Naive B cell (primary cell): ENCODE data around the gene GJE1. TPM values are rescaled to one million over a fixed set of nuclear protein-coding genes. Genes with fewer than 3 reads are reported as not detected.
"Not testable (repeated sequence)": the region's sequence is repeated elsewhere in the genome, so short reads cannot be mapped to it uniquely, and the experiment has no call there.

Source experiments
- ATAC-seq, 2 donors: fragments of 150-1000 bp; cut with Tn5 transposase; 2 replicates each; pipeline ENCODE4 v1.10.0; 2021; ENCODE audit warnings: low read depth in 2 of 2, mild to moderate bottlenecking in 2 of 2, moderate library complexity in 2 of 2
- DNase-seq: peaks from one replicate; pipeline ENCODE4 v3.0.0; 2022
- H3K27ac Mint-ChIP-seq, 6 donors: one replicate each; pipeline ENCODE4 v1.8.0; 2020 to 2022; ENCODE audit warnings: mild to moderate bottlenecking in 6 of 6, mixed read lengths in 6 of 6, moderate library complexity in 5 of 6, inconsistent platforms in 2 of 6
- H3K27me3 Mint-ChIP-seq, 3 donors: one replicate each; pipeline ENCODE4 v1.8.0; 2021 to 2022; ENCODE audit warnings: mixed read lengths in 3 of 3, mild to moderate bottlenecking in 1 of 3
- H3K36me3 Mint-ChIP-seq, 2 donors: one replicate each; pipeline ENCODE4 v1.8.0; 2020 to 2022; ENCODE audit warnings: mixed read lengths in 2 of 2, inconsistent platforms in 1 of 2, mild to moderate bottlenecking in 1 of 2
- H3K4me1 Mint-ChIP-seq, 3 donors: one replicate each; pipeline ENCODE4 v1.8.0; 2020 to 2022; ENCODE audit warnings: mixed read lengths in 3 of 3, inconsistent platforms in 1 of 3, mild to moderate bottlenecking in 1 of 3, moderate library complexity in 1 of 3
- H3K4me3 Mint-ChIP-seq, 8 donors: one replicate each; pipeline ENCODE4 v1.8.0; 2020 to 2022; ENCODE audit warnings: mild to moderate bottlenecking in 8 of 8, mixed read lengths in 8 of 8, moderate library complexity in 8 of 8, inconsistent platforms in 2 of 8
- H3K9me3 Mint-ChIP-seq, 7 donors: one replicate each; pipeline ENCODE4 v1.8.0; 2020 to 2022; ENCODE audit warnings: mixed read lengths in 7 of 7, mild to moderate bottlenecking in 5 of 7, inconsistent platforms in 2 of 7, moderate library complexity in 1 of 7
- polyA plus RNA-seq, 6 donors: library from polyadenylated mRNA; unstranded; fragments of 300-500 nt; fragmentation: Illumina TruSeq; gene quantifications; one replicate each; pipeline ENCODE4 v1.2.3, GENCODE V29; 2021; ENCODE audit warnings: low read depth in 6 of 6

The GJE1 gene
- polyA plus RNA-seq, 6 donors from 2014 or later = not detected

DNA sequence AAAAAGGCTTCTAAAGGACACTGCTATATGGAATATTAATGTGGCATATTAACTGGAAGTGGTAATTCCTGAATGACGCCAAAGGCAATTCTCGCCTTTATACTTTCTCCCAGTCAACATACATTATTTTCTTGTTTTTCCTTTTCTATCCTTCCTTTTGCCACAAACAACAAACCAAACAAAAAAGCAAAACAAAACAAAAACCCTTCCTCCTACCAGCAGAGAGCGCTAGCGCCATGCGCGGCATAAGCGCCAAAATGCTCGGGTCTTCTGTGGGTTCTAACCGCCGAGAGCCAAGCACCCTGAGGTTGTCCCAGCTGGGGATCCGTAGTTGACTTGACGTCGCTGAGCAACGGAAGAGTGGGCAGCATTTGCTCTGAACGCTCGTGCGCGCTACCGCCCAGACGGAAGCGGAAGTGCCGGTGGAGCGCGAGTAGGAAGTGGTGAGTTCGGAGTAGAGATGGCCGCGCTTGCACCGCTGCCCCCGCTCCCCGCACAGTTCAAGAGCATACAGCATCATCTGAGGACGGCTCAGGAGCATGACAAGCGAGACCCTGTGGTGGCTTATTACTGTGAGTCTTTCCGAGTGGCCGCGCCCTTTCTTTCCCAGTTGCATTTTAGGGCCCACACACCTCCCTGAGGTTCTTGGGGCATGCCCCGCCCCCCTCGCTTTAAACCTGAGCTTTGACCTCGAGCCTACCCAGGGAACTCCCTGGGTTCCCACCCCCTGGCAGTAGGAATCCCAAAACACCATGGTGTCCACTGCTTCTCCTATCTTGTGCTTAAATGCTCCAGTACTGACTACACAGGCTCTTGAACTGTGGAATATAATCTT, 14.3 kb downstream of the GJE1 start, which contains the start of the genes NMBR and VTA1:
TSS of gene NMBR (minus strand) at position 295 of the 835 bp plus-strand sequence. CDS start 58,464 bp downstream, outside the sequence.
TSS of gene VTA1 (plus strand) at position 436 of the 835 bp plus-strand sequence. CDS start at position 461, 25 bp downstream.
- no peaks in the 10 kb centered on the region for H3K9me3 Mint-ChIP-seq
- H3K36me3 Mint-ChIP-seq = peaks cover 10 to 23% of the 10 kb centered on the region in 2 donors
- peak; percentile 96 to 97 for ATAC-seq
- H3K27me3 Mint-ChIP-seq = peaks cover 0 to 3% (median 0%) of the 10 kb centered on the region in 3 donors
- peak within 1 kb of the TSS; percentile 91 to 98 (median 96) for H3K4me3 Mint-ChIP-seq
- peaks cover 43 to 59% (median 48%) of the 10 kb centered on the region in 3 donors for H3K4me1 Mint-ChIP-seq
- peak; percentile 97 for DNase-seq
- H3K27ac Mint-ChIP-seq = peak within 1 kb of the TSS; percentile 89 to 96 (median 96)

DNA sequence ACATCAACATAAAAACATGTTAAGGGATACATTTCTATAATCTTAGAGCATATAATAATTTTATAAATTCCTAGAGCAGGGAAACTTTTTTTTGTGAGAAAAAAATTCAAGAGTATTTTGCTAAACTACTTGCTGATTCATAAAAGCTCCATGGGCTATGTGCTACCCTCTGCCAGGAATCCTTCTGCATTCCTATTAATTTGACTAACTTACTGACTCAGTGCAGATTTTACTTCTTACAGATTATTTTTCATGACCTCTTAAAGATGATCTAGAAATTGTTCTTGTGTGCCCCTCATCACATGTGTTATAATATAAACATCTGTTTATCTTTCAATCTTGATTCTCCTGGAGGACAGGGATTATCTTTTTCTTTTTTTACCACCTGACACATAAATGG, 20.0 kb downstream of the GJE1 start:
- H3K4me1 Mint-ChIP-seq = peaks cover 35 to 64% (median 54%) of the 10 kb centered on the region in 3 donors
- peaks cover 14 to 18% of the 10 kb centered on the region in 2 donors for H3K36me3 Mint-ChIP-seq
- no peak for DNase-seq
- H3K4me3 Mint-ChIP-seq = no peak overlapping the region
- H3K27ac Mint-ChIP-seq = no peak overlapping the region
- H3K27me3 Mint-ChIP-seq = no peaks in the 10 kb centered on the region
- H3K9me3 Mint-ChIP-seq = no peaks in the 10 kb centered on the region
- ATAC-seq = no peak

DNA sequence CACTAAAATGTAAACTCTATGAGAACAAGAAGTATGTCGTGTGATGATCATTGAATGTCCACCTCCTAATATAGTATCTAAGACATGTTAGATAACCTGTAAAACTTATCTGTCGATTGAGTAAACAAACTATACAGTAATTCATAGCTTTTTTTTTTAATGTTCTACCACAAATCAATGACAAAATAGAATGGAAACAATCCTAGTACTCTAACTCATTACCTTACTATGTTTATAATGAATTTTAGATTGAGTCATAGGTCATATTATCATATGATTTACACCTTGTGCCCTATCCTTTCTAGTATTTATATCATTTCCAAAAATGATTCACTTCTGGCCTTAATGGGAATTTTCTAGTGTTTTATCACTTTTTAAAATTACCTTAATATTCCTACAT, 20.5 kb downstream of the GJE1 start:
- Mint-ChIP-seq H3K36me3 (peaks cover 14 to 18% of the 10 kb centered on the region in 2 donors), H3K9me3 (no peaks in the 10 kb centered on the region), H3K27ac (peak overlapping the region in 1 of 6 donors; percentile 24), H3K4me3 (no peak overlapping the region), H3K4me1 (peaks cover 30 to 59% (median 51%) of the 10 kb centered on the region in 3 donors), H3K27me3 (no peaks in the 10 kb centered on the region)
- DNase-seq (no peak), ATAC-seq (no peak)

DNA sequence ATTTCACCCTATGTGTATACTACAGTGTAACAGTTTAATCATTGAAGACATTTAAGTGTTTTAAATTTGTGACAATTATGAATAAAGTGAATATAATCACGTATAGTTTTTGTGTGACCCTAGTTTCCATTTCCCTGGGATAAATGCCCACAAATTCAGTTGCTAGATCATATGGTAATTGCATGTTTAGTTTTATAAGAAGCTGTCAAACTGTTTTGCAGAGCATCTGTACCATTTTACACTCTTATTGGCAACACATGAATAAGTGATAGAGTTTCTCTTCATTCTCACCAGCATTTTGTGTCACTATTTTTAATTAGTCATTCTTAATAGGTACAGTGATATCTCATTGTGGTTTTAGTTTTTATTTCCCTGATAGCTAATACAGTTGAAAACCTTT, 21.6 kb downstream of the GJE1 start:
- Mint-ChIP-seq H3K27ac (no peak overlapping the region), H3K4me3 (no peak overlapping the region), H3K4me1 (peaks cover 29 to 48% (median 46%) of the 10 kb centered on the region in 3 donors)

DNA sequence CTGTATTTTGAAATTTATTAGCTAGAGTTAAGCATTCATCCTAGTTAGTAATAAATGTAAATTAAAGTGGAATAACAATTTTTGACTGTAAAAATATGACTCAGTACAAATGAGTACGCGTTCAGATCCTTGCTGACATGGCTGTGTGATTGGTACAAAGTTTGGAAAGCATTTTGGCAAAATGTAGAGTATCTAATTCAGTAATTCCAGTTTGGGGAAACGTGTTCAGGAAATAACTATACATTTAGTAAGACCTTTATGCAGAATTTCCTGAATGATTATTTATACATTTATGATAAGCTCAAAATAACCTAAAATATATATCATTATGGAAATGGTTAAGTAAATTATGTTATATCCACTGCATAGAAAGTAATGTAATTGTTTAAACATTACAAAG, 22.4 kb downstream of the GJE1 start:
- peaks cover 27 to 47% (median 45%) of the 10 kb centered on the region in 3 donors for H3K4me1 Mint-ChIP-seq
- no peaks in the 10 kb centered on the region for H3K9me3 Mint-ChIP-seq
- H3K4me3 Mint-ChIP-seq = no peak overlapping the region
- H3K27me3 Mint-ChIP-seq = no peaks in the 10 kb centered on the region
- no peak for ATAC-seq
- DNase-seq = no peak
- H3K27ac Mint-ChIP-seq = no peak overlapping the region
- peaks cover 12 to 18% of the 10 kb centered on the region in 2 donors for H3K36me3 Mint-ChIP-seq

More for the DNA sequence above, 21.6 kb downstream of the GJE1 start:
- Mint-ChIP-seq H3K27me3 (no peaks in the 10 kb centered on the region), H3K36me3 (peaks cover 14 to 18% of the 10 kb centered on the region in 2 donors), H3K9me3 (no peaks in the 10 kb centered on the region)
- DNase-seq (no peak), ATAC-seq (no peak)

DNA sequence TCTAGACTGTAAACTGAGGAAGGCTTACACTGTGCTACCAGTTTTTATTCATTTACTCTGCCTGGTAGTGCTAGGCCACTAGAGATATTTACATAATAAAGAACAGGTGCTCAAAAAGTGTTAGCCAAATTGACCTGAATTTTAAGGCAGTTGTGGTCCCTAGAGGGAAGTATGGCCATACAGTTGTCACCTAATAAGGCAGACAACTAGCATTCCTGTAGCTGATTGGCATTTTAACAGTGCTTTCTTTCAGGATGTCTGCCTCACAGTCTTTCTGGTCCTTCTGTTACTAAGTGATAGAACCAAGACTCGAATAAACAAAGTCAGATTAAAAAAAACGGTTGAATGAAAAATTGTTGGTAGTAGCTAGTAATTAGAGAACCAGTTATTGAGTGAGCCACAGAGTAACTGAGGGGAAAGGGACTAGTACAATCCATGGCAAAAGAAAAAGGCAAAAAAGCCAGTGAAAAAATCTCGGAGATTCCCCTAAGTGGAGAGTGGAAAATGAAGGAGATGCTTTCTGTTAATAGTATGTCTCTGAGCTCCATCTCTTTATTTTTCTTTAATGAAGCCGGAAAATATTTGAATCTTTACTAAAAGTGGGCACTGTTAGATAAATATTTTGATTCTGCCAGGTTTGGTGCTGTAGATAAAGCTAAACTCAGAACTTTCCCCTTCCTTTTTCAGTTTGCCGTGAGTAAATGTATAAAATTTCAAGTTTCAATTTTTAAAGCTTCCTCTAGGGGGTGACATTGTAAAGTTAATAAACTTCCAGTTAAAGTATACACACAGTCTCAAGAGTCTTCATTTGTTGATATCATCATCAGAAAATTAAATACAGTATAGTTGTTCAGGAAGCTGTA, 23.4 kb downstream of the GJE1 start:
- Mint-ChIP-seq H3K36me3 (peaks cover 1 to 9% of the 10 kb centered on the region in 2 donors), H3K4me3 (no peak overlapping the region), H3K27me3 (no peaks in the 10 kb centered on the region), H3K4me1 (peaks cover 22 to 44% (median 41%) of the 10 kb centered on the region in 3 donors), H3K27ac (peak overlapping the region in 4 of 6 donors; percentile 3 to 72 (median 57)), H3K9me3 (no peaks in the 10 kb centered on the region)
- DNase-seq = no peak
- ATAC-seq = peak in 1 of 2 donors; percentile 55

DNA sequence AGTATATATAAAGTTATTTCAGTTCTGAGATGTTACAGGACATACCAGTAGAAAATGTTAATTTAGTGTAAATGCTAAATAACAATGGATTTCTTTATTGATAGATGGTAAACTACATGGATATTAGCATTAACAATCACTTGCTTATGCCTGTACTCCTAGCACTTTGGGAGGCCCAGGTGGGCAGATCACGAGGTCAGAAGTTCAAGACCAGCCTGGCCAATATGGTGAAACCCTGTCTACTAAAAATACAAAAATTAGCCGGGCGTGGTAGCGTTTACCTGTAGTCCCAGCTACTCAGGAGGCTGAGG, 24.0 kb downstream of the GJE1 start:
- H3K9me3 Mint-ChIP-seq, H3K27me3 Mint-ChIP-seq, H3K36me3 Mint-ChIP-seq, H3K4me3 Mint-ChIP-seq, DNase-seq, ATAC-seq: not testable (repeated sequence)
- Mint-ChIP-seq H3K4me1 (peaks cover 22 to 41% (median 40%) of the 10 kb centered on the region in 3 donors), H3K27ac (peak overlapping the region in 1 of 6 donors; percentile 72)

DNA sequence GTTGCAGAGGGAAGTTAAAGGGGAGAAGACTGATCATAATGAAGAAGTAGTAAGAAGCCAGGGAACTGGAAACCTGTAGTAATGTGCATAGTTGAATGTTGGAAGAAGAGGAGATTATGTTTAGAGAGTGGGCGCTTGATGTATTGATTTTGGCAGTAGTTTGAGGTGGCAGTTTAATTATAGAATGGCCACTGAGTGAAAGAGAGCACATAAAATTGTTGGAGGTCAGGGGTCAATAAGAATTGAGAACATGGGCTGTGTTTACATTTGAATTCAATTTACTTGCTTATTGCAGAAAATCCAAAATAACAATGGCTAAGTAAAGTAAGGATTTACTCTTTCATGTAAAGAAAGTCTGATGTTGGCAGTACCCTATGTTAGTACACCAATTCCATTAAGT, 30.1 kb downstream of the GJE1 start:
- Mint-ChIP-seq H3K4me1 (peaks cover 18 to 33% (median 25%) of the 10 kb centered on the region in 3 donors), H3K27ac (peak overlapping the region in 2 of 6 donors; percentile 24 to 25), H3K4me3 (no peak overlapping the region)

DNA sequence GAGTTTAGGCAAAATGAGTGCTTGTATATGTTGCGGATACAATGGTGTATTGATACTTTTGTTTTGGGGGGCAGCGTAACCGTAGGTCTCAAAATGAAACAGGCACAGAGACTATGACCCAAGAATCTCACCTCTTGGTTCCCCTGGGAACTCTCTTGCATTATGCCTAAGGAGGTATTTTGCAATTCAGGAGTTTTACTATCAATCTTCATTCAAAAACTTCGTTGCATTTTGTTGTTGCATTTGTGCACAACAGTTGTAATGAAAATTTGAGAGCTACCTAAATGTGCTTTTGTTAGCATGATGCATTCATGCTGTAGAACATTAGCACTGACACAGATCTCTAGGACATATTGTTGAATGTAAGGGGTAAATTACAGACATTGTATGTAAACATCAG, 32.5 kb downstream of the GJE1 start:
- H3K36me3 Mint-ChIP-seq = peaks cover 0 to 15% of the 10 kb centered on the region in 2 donors
- H3K9me3 Mint-ChIP-seq = no peaks in the 10 kb centered on the region
- no peak overlapping the region for H3K4me3 Mint-ChIP-seq
- peaks cover 14 to 21% (median 16%) of the 10 kb centered on the region in 3 donors for H3K4me1 Mint-ChIP-seq
- no peaks in the 10 kb centered on the region for H3K27me3 Mint-ChIP-seq
- no peak for ATAC-seq
- H3K27ac Mint-ChIP-seq = no peak overlapping the region
- DNase-seq = no peak

More for the DNA sequence above, 30.1 kb downstream of the GJE1 start:
- Mint-ChIP-seq H3K36me3 (peaks cover 0 to 9% of the 10 kb centered on the region in 2 donors), H3K9me3 (no peaks in the 10 kb centered on the region), H3K27me3 (no peaks in the 10 kb centered on the region)
- DNase-seq = no peak
- no peak for ATAC-seq

DNA sequence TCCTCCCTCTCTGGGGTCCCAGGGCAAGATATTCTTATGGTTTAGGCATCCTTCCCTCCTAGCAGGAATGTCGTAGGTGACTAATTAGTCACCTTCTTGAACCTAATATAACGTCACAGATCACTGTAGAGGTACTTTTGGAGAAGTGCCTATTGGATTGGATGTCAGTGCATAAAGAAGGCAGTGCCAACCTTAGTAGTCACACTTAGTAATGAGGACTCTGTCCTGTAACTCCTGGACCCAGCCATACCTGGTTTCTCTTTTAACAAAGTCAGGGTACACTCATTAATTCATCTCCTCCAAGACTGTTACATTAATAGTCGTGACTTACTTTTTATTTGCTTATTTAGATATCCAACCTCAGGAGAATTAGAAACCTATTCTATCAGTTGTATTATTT, 34.3 kb downstream of the GJE1 start:
- peak overlapping the region in 1 of 6 donors; percentile 21 for H3K27ac Mint-ChIP-seq
- ATAC-seq (no peak), DNase-seq (no peak)
- H3K9me3 Mint-ChIP-seq = no peaks in the 10 kb centered on the region
- H3K4me1 Mint-ChIP-seq = peaks cover 8 to 15% (median 11%) of the 10 kb centered on the region in 3 donors
- H3K36me3 Mint-ChIP-seq = peaks cover 0 to 20% of the 10 kb centered on the region in 2 donors
- no peak overlapping the region for H3K4me3 Mint-ChIP-seq
- no peaks in the 10 kb centered on the region for H3K27me3 Mint-ChIP-seq

DNA sequence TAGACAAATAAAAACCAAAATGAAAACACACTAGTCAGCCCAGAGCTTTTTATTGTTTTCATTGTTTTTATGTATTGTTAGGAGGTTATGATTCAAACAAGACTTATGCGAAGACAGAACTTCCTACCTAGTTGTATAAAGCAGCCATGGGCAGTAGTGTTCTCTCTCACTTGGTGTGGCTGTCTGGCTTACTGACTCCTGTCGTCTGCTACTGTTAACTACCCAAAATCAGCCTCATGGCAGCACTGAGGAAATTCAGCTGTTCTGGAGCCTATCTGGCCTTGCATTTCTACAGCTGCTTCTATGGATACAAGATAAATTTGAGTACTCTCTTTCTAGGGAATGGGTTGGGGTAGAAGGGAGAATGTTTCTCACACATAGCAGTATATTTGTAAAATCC, 34.8 kb downstream of the GJE1 start:
- peaks cover 3 to 24% of the 10 kb centered on the region in 2 donors for H3K36me3 Mint-ChIP-seq
- H3K9me3 Mint-ChIP-seq = no peaks in the 10 kb centered on the region
- no peaks in the 10 kb centered on the region for H3K27me3 Mint-ChIP-seq
- DNase-seq (no peak), ATAC-seq (no peak)
- H3K4me3 Mint-ChIP-seq = no peak overlapping the region
- H3K27ac Mint-ChIP-seq = no peak overlapping the region
- H3K4me1 Mint-ChIP-seq = peaks cover 4 to 12% (median 8%) of the 10 kb centered on the region in 3 donors

DNA sequence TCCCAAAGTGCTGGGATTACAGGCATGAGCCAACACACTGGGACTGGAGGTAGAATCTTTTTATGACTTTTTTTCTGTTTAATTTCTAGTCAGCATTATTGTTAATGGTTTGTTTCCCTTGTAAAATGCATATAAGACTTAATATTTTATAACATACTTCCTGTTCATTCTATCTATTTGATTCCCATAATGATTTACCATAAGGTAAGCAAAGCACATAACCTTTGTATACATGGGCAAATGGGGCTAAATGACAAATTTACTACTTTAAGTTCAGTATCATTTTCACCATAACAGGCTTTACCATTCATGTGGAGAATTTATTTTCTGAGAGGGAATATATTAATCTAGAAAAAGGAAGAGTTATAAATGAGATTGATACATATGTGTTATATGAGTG, 38.6 kb downstream of the GJE1 start:
- no peak overlapping the region for H3K4me3 Mint-ChIP-seq
- no peak overlapping the region for H3K27ac Mint-ChIP-seq
- H3K9me3 Mint-ChIP-seq = peaks cover 0 to 3% (median 0%) of the 10 kb centered on the region in 7 donors
- peaks cover 1 to 11% (median 9%) of the 10 kb centered on the region in 3 donors for H3K4me1 Mint-ChIP-seq
- no peak for ATAC-seq
- no peaks in the 10 kb centered on the region for H3K27me3 Mint-ChIP-seq
- peaks cover 36 to 58% of the 10 kb centered on the region in 2 donors for H3K36me3 Mint-ChIP-seq
- DNase-seq = no peak

DNA sequence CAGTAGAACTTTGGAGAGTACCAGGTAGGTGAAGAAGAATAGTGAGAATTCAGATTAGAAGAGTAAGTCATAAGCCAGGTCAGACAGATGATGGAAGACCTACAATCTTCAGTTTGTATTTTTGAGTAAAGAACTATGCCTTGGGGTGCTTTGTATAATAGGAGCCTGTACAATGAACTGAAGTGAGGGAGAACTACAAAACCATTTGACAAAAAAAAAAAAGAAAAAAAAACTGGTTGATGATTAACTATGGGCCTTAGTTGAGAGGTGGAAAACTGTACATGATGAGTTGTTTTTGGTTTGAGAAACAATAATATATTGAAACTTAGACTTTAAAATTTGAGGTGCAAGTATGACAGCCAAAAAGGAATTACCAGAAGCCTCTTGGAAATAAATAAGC, 40.0 kb downstream of the GJE1 start:
- no peaks in the 10 kb centered on the region for H3K27me3 Mint-ChIP-seq
- H3K27ac Mint-ChIP-seq = peak overlapping the region in 2 of 6 donors; percentile 42 to 56
- ATAC-seq (no peak), DNase-seq (no peak)
- H3K4me3 Mint-ChIP-seq = no peak overlapping the region
- H3K9me3 Mint-ChIP-seq = peaks cover 3 to 15% (median 10%) of the 10 kb centered on the region in 7 donors
- H3K36me3 Mint-ChIP-seq = peaks cover 49 to 62% of the 10 kb centered on the region in 2 donors
- peaks cover 0 to 11% (median 9%) of the 10 kb centered on the region in 3 donors for H3K4me1 Mint-ChIP-seq
